HepG2 (cell line): Measurements from ENCODE around the gene ATP9A. TPM values are rescaled to one million over a fixed set of nuclear protein-coding genes. Genes with fewer than 3 reads are reported as not detected.

Source experiments
- ATAC-seq: fragments of 200-7000 bp; cut with Tn5 transposase; 3 replicates; pipeline ENCODE4 v1.9.1; 2020; ENCODE audit warnings: mild to moderate bottlenecking, moderate library complexity
- BruUV-seq: library from RNA; stranded (reverse); fragments of 400-500 nt; replicated peaks from 2 replicates; lab custom pipeline; 2021; lab: Mats Ljungman, UMichigan
- CTCF ChIA-PET: fragments of 300-600 bp; formaldehyde crosslinking; extraction: SDS; loops from one replicate; lab custom pipeline; 2021; ENCODE audit warnings: low total read pairs, inconsistent platforms, low intra/inter-chr PET ratio; lab: Yijun Ruan, JAX
- POLR2A ChIA-PET: fragments of 350-600 bp; sonication (Branson Sonifier 250); formaldehyde crosslinking; loops from one replicate; lab custom pipeline; 2020; ENCODE audit warnings: antibody characterized with exemption, inconsistent platforms; lab: Yijun Ruan, JAX
- DNase-seq: peaks from one replicate; pipeline ENCODE4 v3.0.0-alpha.2; 2015; ENCODE audit warnings: low spot score
- FAIRE-seq: peaks from 3 replicates; lab custom pipeline; 2011; peaks lifted over from hg19 to GRCh38; lab: Jason Lieb, UNC
- H2AFZ ChIP-seq: one replicate; pipeline ENCODE4 v1.6.1; 2011; ENCODE audit warnings: low read length, inconsistent platforms
- H3K27ac ChIP-seq: fragments of 300-600 bp; 3 replicates; pipeline ENCODE4 v1.8.0; 2011; ENCODE audit warnings: mixed run types, mild to moderate bottlenecking, mixed read lengths, low read length, inconsistent platforms; ENCODE audit not compliant: insufficient read depth; ENCODE audit errors: extremely low read length
- H3K27me3 ChIP-seq, 2 experiments: fragments of 200-600 bp in 1 of 2; 2 replicates in 1 of 2; 3 replicates in 1 of 2; pipeline versions ENCODE4 v1.6.0 to v1.8.0; 2011; ENCODE audit warnings: low read length in 2 of 2, mild to moderate bottlenecking in 2 of 2, moderate library complexity in 2 of 2, inconsistent platforms in 1 of 2; ENCODE audit not compliant: insufficient read depth in 2 of 2, control insufficient read depth in 1 of 2
- H3K36me3 ChIP-seq, 2 experiments: fragments of 200-600 bp in 1 of 2; replicated peaks in 1 of 2; 2 replicates in 1 of 2; 3 replicates in 1 of 2; pipeline versions ENCODE4 v1.5.1 to v1.8.0; 2011; ENCODE audit warnings: low read length in 2 of 2, inconsistent platforms in 1 of 2; ENCODE audit not compliant: insufficient read depth in 2 of 2, control insufficient read depth in 1 of 2
- H3K4me1 ChIP-seq: 2 replicates; pipeline ENCODE4 v1.5.1; 2012; ENCODE audit warnings: low read length, inconsistent platforms; ENCODE audit not compliant: insufficient read depth
- H3K4me2 ChIP-seq: 2 replicates; pipeline ENCODE4 v1.6.0; 2011; ENCODE audit warnings: low read depth, low read length, inconsistent platforms
- H3K4me3 ChIP-seq, 3 experiments: fragments of 200-600 bp in 1 of 3; sonication (generic), shearing (Covaris generic) in 1 of 3; replicated peaks in 1 of 3; 2 replicates each; pipeline ENCODE4 v1.5.1; 2011 to 2016; ENCODE audit warnings: low read length in 3 of 3, inconsistent platforms in 2 of 3, low read depth in 2 of 3, mild to moderate bottlenecking in 2 of 3, control low read depth in 1 of 3, mixed read lengths in 1 of 3; ENCODE audit not compliant: insufficient read depth in 1 of 3
- H3K79me2 ChIP-seq: one replicate; pipeline ENCODE4 v1.6.1; 2011; ENCODE audit warnings: low read length, inconsistent platforms; ENCODE audit not compliant: insufficient read depth
- H3K9ac ChIP-seq: 2 replicates; pipeline ENCODE4 v1.6.0; 2011; ENCODE audit warnings: mild to moderate bottlenecking, low read depth, low read length, inconsistent platforms; ENCODE audit not compliant: insufficient read depth
- H3K9me3 ChIP-seq: 2 replicates; pipeline ENCODE4 v1.5.1; 2012; ENCODE audit warnings: mild to moderate bottlenecking, low read length
- H4K20me1 ChIP-seq: 2 replicates; pipeline ENCODE4 v1.6.0; 2011; ENCODE audit warnings: inconsistent platforms, mild to moderate bottlenecking, low read length, moderate library complexity; ENCODE audit not compliant: insufficient read depth
- RFX1 ChIP-seq: fragments of 450-650 bp; IDR thresholded peaks from 2 replicates; pipeline ENCODE4 v1.6.1; 2017
- SP1 ChIP-seq, 2 experiments: fragments of 450-650 bp in 1 of 2; sonication (generic) in 1 of 2; formaldehyde crosslinking in 1 of 2; IDR thresholded peaks; 2 replicates each; pipeline versions ENCODE4 v1.4.0 to v1.6.1; 2016 to 2020; ENCODE audit warnings: missing genetic modification reagents in 1 of 2
- ZFP82 ChIP-seq: sonication (generic); formaldehyde crosslinking; IDR thresholded peaks from 2 replicates; pipeline ENCODE4 v1.5.1; 2020; ENCODE audit warnings: mild to moderate bottlenecking, missing genetic modification reagents, borderline replicate concordance
- ZNF12 ChIP-seq: sonication (generic); formaldehyde crosslinking; IDR thresholded peaks from 2 replicates; pipeline ENCODE4 v1.5.0; 2020; ENCODE audit warnings: missing genetic modification reagents
- WGBS: methylation state at CpG from one replicate; pipeline ENCODE4 v1.1.6; 2017; ENCODE audit warnings: low lambda C conversion rate; 5-methylcytosine and 5-hydroxymethylcytosine counted together
- in situ Hi-C: cut with HindIII; loops from 2 replicates; pipeline ENCODE4 v1.10.0; 2017; ENCODE audit warnings: low pct_unique_long_range_greater_than_20kb; ENCODE audit not compliant: extremely low pct_ligation_motif_present
- intact Hi-C: fragments of 100-400 bp; cut with micrococcal nuclease; formaldehyde crosslinking; loops from one replicate; pipeline ENCODE4 v1.10.0; 2022; ENCODE audit not compliant: unreplicated experiment
- polyA plus RNA-seq, 8 experiments: library from polyadenylated mRNA; depleted of rRNA in 3 of 8; stranded (reverse) in 7 of 8; unstranded in 1 of 8; fragments of >200 nt; fragmentation: Illumina TruSeq in 4 of 8; extraction: Trizol in 4 of 8; gene quantifications; 2 replicates each; pipeline versions ENCODE4 v1.2.1 to v1.2.3, GENCODE V29; 2011 to 2016; ENCODE audit warnings: low read depth in 4 of 8, missing spikeins in 1 of 8, mixed read lengths in 1 of 8; ENCODE audit not compliant: insufficient read depth in 1 of 8
- total RNA-seq, 5 experiments: library from RNA; depleted of rRNA; stranded (reverse); fragments of >200 nt; fragmentation: Illumina TruSeq; extraction: Trizol; gene quantifications; 2 replicates each; pipeline ENCODE4 v1.2.3, GENCODE V29; 2016; ENCODE audit warnings: low read depth in 1 of 5
- TF ChIP-seq, protein P1 (sequence below): sonication (generic); formaldehyde crosslinking; IDR thresholded peaks from one replicate; pipeline ENCODE4 v1.5.1; 2020; ENCODE audit warnings: mild to moderate bottlenecking, missing genetic modification reagents; ENCODE audit errors: not compliant biosample characterization
- TF ChIP-seq, protein P2 (sequence below): sonication (generic); formaldehyde crosslinking; IDR thresholded peaks from 2 replicates; pipeline ENCODE4 v1.5.1; 2020; ENCODE audit warnings: mild to moderate bottlenecking, moderate library complexity, missing genetic modification reagents
- TF ChIP-seq, protein P3 (sequence below): sonication (generic); formaldehyde crosslinking; IDR thresholded peaks from 2 replicates; pipeline ENCODE4 v1.5.1; 2020; ENCODE audit warnings: mild to moderate bottlenecking, missing genetic modification reagents, moderate library complexity

The ATP9A gene
- total and polyA plus RNA-seq, 2 of the 13 experiments (the other 11 are each of a cell fraction or from before 2014, with no cell fraction given), result 11.8 to 18.5 TPM

DNA sequence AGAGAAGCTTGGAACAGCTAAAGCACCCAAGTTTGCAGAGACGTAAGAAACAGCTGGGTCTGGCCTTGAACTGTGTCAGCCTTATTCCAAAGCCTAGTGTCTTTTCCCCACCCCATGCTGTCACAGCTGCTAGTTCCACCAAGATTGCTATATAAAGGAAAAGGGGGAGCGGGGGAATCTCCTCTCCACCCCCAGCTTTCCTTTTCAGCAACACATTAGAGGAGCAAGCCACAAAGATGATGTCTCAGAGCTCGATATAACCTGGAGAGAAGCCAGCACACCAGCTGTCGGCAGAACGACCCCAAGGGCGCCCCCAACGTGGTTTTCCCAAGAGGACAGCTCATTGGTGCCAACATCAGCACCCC is 36.5 kb downstream of the ATP9A start (continued):
- TF ChIP-seq, protein P1, sequence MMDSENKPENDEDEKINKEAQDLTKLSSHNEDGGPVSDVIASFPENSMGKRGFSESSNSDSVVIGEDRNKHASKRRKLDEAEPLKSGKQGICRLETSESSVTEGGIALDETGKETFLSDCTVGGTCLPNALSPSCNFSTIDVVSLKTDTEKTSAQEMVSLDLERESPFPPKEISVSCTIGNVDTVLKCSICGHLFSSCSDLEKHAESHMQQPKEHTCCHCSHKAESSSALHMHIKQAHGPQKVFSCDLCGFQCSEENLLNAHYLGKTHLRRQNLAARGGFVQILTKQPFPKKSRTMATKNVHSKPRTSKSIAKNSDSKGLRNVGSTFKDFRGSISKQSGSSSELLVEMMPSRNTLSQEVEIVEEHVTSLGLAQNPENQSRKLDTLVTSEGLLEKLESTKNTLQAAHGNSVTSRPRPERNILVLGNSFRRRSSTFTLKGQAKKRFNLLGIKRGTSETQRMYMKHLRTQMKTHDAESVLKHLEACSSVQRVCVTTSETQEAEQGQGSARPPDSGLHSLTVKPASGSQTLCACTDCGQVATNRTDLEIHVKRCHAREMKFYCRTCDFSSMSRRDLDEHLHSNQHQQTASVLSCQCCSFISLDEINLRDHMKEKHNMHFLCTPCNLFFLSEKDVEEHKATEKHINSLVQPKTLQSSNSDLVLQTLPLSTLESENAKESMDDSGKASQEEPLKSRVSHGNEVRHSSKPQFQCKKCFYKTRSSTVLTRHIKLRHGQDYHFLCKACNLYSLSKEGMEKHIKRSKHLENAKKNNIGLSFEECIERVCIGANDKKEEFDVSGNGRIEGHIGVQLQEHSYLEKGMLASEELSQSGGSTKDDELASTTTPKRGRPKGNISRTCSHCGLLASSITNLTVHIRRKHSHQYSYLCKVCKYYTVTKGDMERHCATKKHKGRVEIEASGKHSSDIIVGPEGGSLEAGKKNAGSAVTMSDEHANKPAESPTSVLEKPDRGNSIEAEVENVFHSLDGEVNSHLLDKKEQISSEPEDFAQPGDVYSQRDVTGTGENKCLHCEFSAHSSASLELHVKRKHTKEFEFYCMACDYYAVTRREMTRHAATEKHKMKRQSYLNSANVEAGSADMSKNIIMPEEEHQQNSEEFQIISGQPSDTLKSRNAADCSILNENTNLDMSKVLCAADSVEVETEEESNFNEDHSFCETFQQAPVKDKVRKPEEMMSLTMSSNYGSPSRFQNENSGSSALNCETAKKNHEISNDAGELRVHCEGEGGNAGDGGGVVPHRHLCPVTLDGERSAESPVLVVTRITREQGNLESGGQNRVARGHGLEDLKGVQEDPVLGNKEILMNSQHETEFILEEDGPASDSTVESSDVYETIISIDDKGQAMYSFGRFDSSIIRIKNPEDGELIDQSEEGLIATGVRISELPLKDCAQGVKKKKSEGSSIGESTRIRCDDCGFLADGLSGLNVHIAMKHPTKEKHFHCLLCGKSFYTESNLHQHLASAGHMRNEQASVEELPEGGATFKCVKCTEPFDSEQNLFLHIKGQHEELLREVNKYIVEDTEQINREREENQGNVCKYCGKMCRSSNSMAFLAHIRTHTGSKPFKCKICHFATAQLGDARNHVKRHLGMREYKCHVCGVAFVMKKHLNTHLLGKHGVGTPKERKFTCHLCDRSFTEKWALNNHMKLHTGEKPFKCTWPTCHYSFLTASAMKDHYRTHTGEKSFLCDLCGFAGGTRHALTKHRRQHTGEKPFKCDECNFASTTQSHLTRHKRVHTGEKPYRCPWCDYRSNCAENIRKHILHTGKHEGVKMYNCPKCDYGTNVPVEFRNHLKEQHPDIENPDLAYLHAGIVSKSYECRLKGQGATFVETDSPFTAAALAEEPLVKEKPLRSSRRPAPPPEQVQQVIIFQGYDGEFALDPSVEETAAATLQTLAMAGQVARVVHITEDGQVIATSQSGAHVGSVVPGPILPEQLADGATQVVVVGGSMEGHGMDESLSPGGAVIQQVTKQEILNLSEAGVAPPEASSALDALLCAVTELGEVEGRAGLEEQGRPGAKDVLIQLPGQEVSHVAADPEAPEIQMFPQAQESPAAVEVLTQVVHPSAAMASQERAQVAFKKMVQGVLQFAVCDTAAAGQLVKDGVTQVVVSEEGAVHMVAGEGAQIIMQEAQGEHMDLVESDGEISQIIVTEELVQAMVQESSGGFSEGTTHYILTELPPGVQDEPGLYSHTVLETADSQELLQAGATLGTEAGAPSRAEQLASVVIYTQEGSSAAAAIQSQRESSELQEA (CRISPR knock-in tag), result no peak
- TF ChIP-seq ZNF12 (no peak), SP1 (IDR thresholded peaks at IDR 0.05) (no peak), SP1 (CRISPR knock-in tag; IDR thresholded peaks at IDR 0.05) (no peak)

DNA sequence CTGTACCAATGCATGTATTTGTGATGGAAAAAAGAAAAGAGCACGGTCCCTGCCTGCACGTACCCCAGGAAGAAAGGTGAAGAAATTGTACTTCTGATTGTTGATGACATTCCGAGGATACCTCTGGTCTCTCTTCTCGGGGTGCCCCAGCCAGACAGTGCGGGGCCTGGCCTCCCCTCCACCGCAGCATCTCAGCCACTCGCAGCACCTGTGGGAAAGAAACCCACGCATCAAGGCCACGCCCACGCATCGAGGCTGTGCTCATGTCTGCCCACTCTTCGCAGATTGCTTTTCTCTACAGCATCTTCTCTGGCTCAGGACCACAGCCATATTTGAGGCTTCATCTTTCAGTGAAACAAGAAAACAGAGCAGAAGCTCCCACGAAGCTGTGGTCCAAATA is 38.4 kb downstream of the ATP9A start:
- H3K79me2 ChIP-seq, result no peaks in the 10 kb centered on the region
- H3K4me1 ChIP-seq, result peaks cover 58% of the 10 kb centered on the region
- H3K36me3 ChIP-seq, result peaks cover 0 to 1% of the 10 kb centered on the region in 2 experiments; a peak in 1 of 5 replicates
- ATAC-seq, result no peak
- BruUV-seq, result no TSS peak
- no peak overlapping the region for H3K4me3 ChIP-seq
- H2AFZ ChIP-seq, result no peak overlapping the region
- no peaks in the 10 kb centered on the region for H3K9me3 ChIP-seq
- POLR2A ChIA-PET, result no interaction called here
- intact Hi-C loops, result no loop called here
- H3K27ac ChIP-seq, result no peak overlapping the region
- H3K4me2 ChIP-seq, result no peak overlapping the region
- no peaks in the 10 kb centered on the region for H4K20me1 ChIP-seq
- in situ Hi-C loops, result no loop called here
- WGBS, result 95% methylated on average over 13 of the region's 13 CpGs
- FAIRE-seq, result no peak
- H3K27me3 ChIP-seq, result no peaks in the 10 kb centered on the region
- CTCF ChIA-PET, result no interaction called here
- no peak for DNase-seq
- no peak overlapping the region for H3K9ac ChIP-seq
- TF ChIP-seq ZFP82 (CRISPR knock-in tag) (no peak), RFX1 (no peak)
- TF ChIP-seq, protein P2, sequence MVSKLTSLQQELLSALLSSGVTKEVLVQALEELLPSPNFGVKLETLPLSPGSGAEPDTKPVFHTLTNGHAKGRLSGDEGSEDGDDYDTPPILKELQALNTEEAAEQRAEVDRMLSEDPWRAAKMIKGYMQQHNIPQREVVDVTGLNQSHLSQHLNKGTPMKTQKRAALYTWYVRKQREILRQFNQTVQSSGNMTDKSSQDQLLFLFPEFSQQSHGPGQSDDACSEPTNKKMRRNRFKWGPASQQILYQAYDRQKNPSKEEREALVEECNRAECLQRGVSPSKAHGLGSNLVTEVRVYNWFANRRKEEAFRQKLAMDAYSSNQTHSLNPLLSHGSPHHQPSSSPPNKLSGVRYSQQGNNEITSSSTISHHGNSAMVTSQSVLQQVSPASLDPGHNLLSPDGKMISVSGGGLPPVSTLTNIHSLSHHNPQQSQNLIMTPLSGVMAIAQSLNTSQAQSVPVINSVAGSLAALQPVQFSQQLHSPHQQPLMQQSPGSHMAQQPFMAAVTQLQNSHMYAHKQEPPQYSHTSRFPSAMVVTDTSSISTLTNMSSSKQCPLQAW (CRISPR knock-in tag), result 0 out of 2 replicates have a peak, but pooled peaks have one; percentile 24
- TF ChIP-seq, protein P3, sequence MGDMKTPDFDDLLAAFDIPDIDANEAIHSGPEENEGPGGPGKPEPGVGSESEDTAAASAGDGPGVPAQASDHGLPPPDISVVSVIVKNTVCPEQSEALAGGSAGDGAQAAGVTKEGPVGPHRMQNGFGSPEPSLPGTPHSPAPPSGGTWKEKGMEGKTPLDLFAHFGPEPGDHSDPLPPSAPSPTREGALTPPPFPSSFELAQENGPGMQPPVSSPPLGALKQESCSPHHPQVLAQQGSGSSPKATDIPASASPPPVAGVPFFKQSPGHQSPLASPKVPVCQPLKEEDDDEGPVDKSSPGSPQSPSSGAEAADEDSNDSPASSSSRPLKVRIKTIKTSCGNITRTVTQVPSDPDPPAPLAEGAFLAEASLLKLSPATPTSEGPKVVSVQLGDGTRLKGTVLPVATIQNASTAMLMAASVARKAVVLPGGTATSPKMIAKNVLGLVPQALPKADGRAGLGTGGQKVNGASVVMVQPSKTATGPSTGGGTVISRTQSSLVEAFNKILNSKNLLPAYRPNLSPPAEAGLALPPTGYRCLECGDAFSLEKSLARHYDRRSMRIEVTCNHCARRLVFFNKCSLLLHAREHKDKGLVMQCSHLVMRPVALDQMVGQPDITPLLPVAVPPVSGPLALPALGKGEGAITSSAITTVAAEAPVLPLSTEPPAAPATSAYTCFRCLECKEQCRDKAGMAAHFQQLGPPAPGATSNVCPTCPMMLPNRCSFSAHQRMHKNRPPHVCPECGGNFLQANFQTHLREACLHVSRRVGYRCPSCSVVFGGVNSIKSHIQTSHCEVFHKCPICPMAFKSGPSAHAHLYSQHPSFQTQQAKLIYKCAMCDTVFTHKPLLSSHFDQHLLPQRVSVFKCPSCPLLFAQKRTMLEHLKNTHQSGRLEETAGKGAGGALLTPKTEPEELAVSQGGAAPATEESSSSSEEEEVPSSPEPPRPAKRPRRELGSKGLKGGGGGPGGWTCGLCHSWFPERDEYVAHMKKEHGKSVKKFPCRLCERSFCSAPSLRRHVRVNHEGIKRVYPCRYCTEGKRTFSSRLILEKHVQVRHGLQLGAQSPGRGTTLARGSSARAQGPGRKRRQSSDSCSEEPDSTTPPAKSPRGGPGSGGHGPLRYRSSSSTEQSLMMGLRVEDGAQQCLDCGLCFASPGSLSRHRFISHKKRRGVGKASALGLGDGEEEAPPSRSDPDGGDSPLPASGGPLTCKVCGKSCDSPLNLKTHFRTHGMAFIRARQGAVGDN (CRISPR knock-in tag), result peak; percentile 25; the same call in 1 of the 2 replicates
- TF ChIP-seq, all 625 proteins: peak for 2
